GM19043 (cell line): Measurements from ENCODE around the gene ATG7.

Source experiments
- ATAC-seq: cut with Tn5 transposase; IDR thresholded peaks from one replicate; pipeline ENCODE4 v1.9.1; 2021; ENCODE audit warnings: low read depth; ENCODE audit not compliant: unreplicated experiment

Gene ATG7

GRCh38 chr3:11290743-11291680, 18.8 kb downstream of the ATG7 start:
- peak; percentile 44 for ATAC-seq

GRCh38 chr3:11291808-11292207, 19.6 kb downstream of the ATG7 start:
- no peak for ATAC-seq

- ATAC-seq, result no peak
These were observed 24.9 kb downstream of the ATG7 start for GRCh38 chr3:11297126-11297525.

GRCh38 chr3:11300970-11301369, 28.8 kb downstream of the ATG7 start:
- peak; percentile 94 for ATAC-seq

- ATAC-seq, result no peak
These were observed 30.2 kb downstream of the ATG7 start for GRCh38 chr3:11302444-11302843.

GRCh38 chr3:11304175-11304574, 32.0 kb downstream of the ATG7 start:
- ATAC-seq, result no peak

GRCh38 chr3:11305509-11305908, 33.3 kb downstream of the ATG7 start:
- ATAC-seq, result no peak

GRCh38 chr3:11306817-11307589, 34.8 kb downstream of the ATG7 start:
- peak; percentile 70 for ATAC-seq

GRCh38 chr3:11307830-11308432, 35.7 kb downstream of the ATG7 start:
- ATAC-seq, result no peak

- no peak for ATAC-seq
These were observed 38.1 kb downstream of the ATG7 start for GRCh38 chr3:11310258-11310657.

- no peak for ATAC-seq
These were observed 40.0 kb downstream of the ATG7 start for GRCh38 chr3:11312166-11312565.

- no peak for ATAC-seq
These were observed 45.1 kb downstream of the ATG7 start for GRCh38 chr3:11317300-11317699.

- ATAC-seq, result no peak
These were observed 50.7 kb downstream of the ATG7 start for GRCh38 chr3:11322931-11323330.

- no peak for ATAC-seq
These were observed 51.6 kb downstream of the ATG7 start for GRCh38 chr3:11323813-11324212.

- no peak for ATAC-seq
These were observed 55.4 kb downstream of the ATG7 start for GRCh38 chr3:11327619-11328018.

GRCh38 chr3:11328196-11328945, 56.2 kb downstream of the ATG7 start:
- no peak for ATAC-seq

GRCh38 chr3:11329777-11330176, 57.6 kb downstream of the ATG7 start:
- no peak for ATAC-seq

GRCh38 chr3:11331101-11331500, 58.9 kb downstream of the ATG7 start:
- no peak for ATAC-seq

- ATAC-seq, result no peak
These were observed 62.9 kb downstream of the ATG7 start for GRCh38 chr3:11335056-11335608.

GRCh38 chr3:11339541-11339940, 67.3 kb downstream of the ATG7 start:
- no peak for ATAC-seq
